ENCODE data around the gene DNM1.

DNA sequence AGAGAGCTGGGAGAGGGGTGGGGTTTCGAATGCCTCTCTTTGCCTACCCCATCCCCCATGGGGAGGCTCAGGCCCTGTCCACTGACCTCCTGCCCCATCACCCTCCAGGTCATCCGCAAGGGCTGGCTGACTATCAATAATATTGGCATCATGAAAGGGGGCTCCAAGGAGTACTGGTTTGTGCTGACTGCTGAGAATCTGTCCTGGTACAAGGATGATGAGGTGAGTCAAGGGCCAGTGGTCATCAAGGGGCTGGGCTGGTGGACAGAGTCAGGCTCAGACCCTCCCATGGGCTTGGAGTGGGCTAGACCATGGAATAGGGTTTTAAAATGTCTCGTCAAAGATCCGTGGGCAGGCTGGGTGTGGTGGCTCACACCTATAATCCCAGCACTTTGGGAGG lies 38.9 kb downstream of the DNM1 start:
- TF ChIP-seq GATA2 (IDR thresholded peaks at IDR 0.05; ENCODE audit: low read depth, low read length) (no peak), GATA3 (IDR thresholded peaks at IDR 0.05; ENCODE audit: low read depth, low read length) (no peak)
